HCT116 (cell line): ENCODE results near the gene CCDC40. TPM values are rescaled to one million over a fixed set of nuclear protein-coding genes. Genes with fewer than 3 reads are reported as not detected.

Experiments used
- ATAC-seq: fragments of 200-7000 bp; cut with Tn5 transposase; 2 replicates; pipeline ENCODE4 v1.9.1; 2020; ENCODE audit warnings: mild to moderate bottlenecking, moderate library complexity
- BruUV-seq: library from RNA; stranded (reverse); fragments of 400-500 nt; replicated peaks from 2 replicates; lab custom pipeline; 2021; lab: Mats Ljungman, UMichigan
- CTCF ChIA-PET: fragments of 300-600 bp; sonication (Branson Sonifier 250); formaldehyde crosslinking; loops from one replicate; lab custom pipeline; 2021; ENCODE audit warnings: antibody characterized with exemption; lab: Charles Lee
- POLR2A ChIA-PET: fragments of 300-600, 350-600 bp; sonication (Branson Sonifier 250); formaldehyde crosslinking; loops from one replicate; lab custom pipeline; 2021; ENCODE audit warnings: antibody characterized with exemption; lab: Charles Lee
- RAD21 ChIA-PET, 2 experiments: fragments of 300-600 bp; sonication (Branson Sonifier 250); formaldehyde crosslinking; loops; one replicate each; lab custom pipeline; 2023; ENCODE audit warnings: low total read pairs in 2 of 2; ENCODE audit not compliant: uncharacterized antibody in 2 of 2, unreplicated experiment in 2 of 2, low non-redundant PET in 1 of 2; lab: Charles Lee
- DNase-seq: peaks from one replicate; pipeline ENCODE4 v3.0.0-alpha.2; 2010; ENCODE audit warnings: low read depth, low spot score
- H2AFZ ChIP-seq: fragments of 200-600 bp; shearing (Covaris generic), sonication (generic); 2 replicates; pipeline ENCODE4 v1.6.1; 2017; ENCODE audit warnings: low read depth, mixed run types, mixed read lengths, antibody characterized with exemption, low read length; ENCODE audit not compliant: poor library complexity, severe bottlenecking
- H3K27ac ChIP-seq: 2 replicates; pipeline ENCODE4 v1.5.1; 2012; ENCODE audit warnings: low read depth, low read length
- H3K27me3 ChIP-seq: fragments of 200-600 bp; sonication (generic); 2 replicates; pipeline ENCODE4 v1.6.1; 2016; ENCODE audit warnings: mixed run types, low read length, mixed read lengths; ENCODE audit not compliant: insufficient read depth
- H3K36me3 ChIP-seq, 2 experiments: fragments of 200-500 bp in 1 of 2; fragments of 200-600 bp in 1 of 2; sonication (Bioruptor generic) in 1 of 2; sonication (generic) in 1 of 2; 2 replicates each; pipeline versions ENCODE4 v1.5.1 to v1.6.1; 2014 to 2016; ENCODE audit warnings: low read length in 2 of 2, inconsistent platforms in 1 of 2, mixed read lengths in 1 of 2, mixed run types in 1 of 2; ENCODE audit not compliant: insufficient read depth in 2 of 2, control insufficient read depth in 1 of 2
- H3K4me1 ChIP-seq, 2 experiments: fragments of 200-600 bp in 1 of 2; sonication (generic) in 1 of 2; 2 replicates each; pipeline versions ENCODE4 v1.5.1 to v1.6.1; 2012 to 2017; ENCODE audit warnings: low read length in 2 of 2, inconsistent platforms in 1 of 2, mild to moderate bottlenecking in 1 of 2, mixed read lengths in 1 of 2, mixed run types in 1 of 2, moderate library complexity in 1 of 2; ENCODE audit not compliant: insufficient read depth in 2 of 2, control insufficient read depth in 1 of 2
- H3K4me2 ChIP-seq: fragments of 200-600 bp; sonication (generic); 2 replicates; pipeline ENCODE4 v1.6.1; 2017; ENCODE audit warnings: mixed run types, low read length, mixed read lengths
- H3K4me3 ChIP-seq, 2 experiments: fragments of 200-600 bp in 1 of 2; sonication (generic) in 1 of 2; replicated peaks in 1 of 2; 2 replicates each; pipeline ENCODE4 v1.5.1; 2011 to 2016; ENCODE audit warnings: low read length in 2 of 2, control low read depth in 1 of 2, low read depth in 1 of 2, mild to moderate bottlenecking in 1 of 2, mixed read lengths in 1 of 2, mixed run types in 1 of 2
- H3K79me2 ChIP-seq: fragments of 200-600 bp; sonication (generic); 2 replicates; pipeline ENCODE4 v1.6.1; 2017; ENCODE audit warnings: mild to moderate bottlenecking, mixed run types, low read length, moderate library complexity, mixed read lengths; ENCODE audit not compliant: insufficient read depth
- H3K9ac ChIP-seq: fragments of 200-600 bp; sonication (generic); 2 replicates; pipeline ENCODE4 v1.6.1; 2016; ENCODE audit warnings: low read length, mixed read lengths
- H3K9me2 ChIP-seq: fragments of 200-600 bp; sonication (generic), shearing (Covaris generic); 2 replicates; pipeline ENCODE4 v1.6.1; 2017; ENCODE audit warnings: mixed run types, mild to moderate bottlenecking, moderate library complexity; ENCODE audit not compliant: insufficient read depth
- H3K9me3 ChIP-seq, 2 experiments: fragments of 200-500 bp in 1 of 2; fragments of 200-600 bp in 1 of 2; sonication (Bioruptor generic) in 1 of 2; sonication (generic) in 1 of 2; 2 replicates each; pipeline ENCODE4 v1.6.1; 2014 to 2017; ENCODE audit warnings: low read length in 2 of 2, mixed read lengths in 2 of 2, inconsistent platforms in 1 of 2, low read depth in 1 of 2, mild to moderate bottlenecking in 1 of 2, mixed run types in 1 of 2, moderate library complexity in 1 of 2; ENCODE audit not compliant: control insufficient read depth in 1 of 2, insufficient read depth in 1 of 2
- H4K20me1 ChIP-seq: fragments of 200-600 bp; sonication (generic), shearing (Covaris generic); 2 replicates; pipeline ENCODE4 v1.6.1; 2017; ENCODE audit warnings: mixed run types, mild to moderate bottlenecking, moderate library complexity; ENCODE audit not compliant: insufficient read depth
- CTCF ChIP-seq, 3 experiments: fragments of 200-600 bp in 1 of 3; sonication (generic) in 1 of 3; IDR thresholded peaks in 2 of 3; conservative IDR thresholded peaks in 1 of 3; 2 replicates each; pipeline ENCODE4 v1.5.1; 2012 to 2017; ENCODE audit warnings: low read depth in 2 of 3, low read length in 2 of 3, antibody characterized with exemption in 1 of 3, borderline replicate concordance in 1 of 3, control low read depth in 1 of 3, mild to moderate bottlenecking in 1 of 3, mixed read lengths in 1 of 3, mixed run types in 1 of 3, moderate library complexity in 1 of 3; ENCODE audit not compliant: insufficient read depth in 1 of 3
- RAD21 ChIP-seq: IDR thresholded peaks from 2 replicates; pipeline ENCODE4 v1.6.1; 2012; ENCODE audit warnings: low read depth, mild to moderate bottlenecking
- REST ChIP-seq: IDR thresholded peaks from 2 replicates; pipeline ENCODE4 v1.6.1; 2012; ENCODE audit warnings: low read depth
- TCF7L2 ChIP-seq: IDR thresholded peaks from 2 replicates; pipeline ENCODE4 v1.7.0; 2011; ENCODE audit warnings: borderline replicate concordance, inconsistent platforms; ENCODE audit not compliant: insufficient read depth, insufficient read length; ENCODE audit errors: extremely low read depth
- YY1 ChIP-seq: IDR thresholded peaks from 2 replicates; pipeline ENCODE4 v1.6.1; 2011; ENCODE audit warnings: low read length, low read depth, moderate library complexity, mild to moderate bottlenecking; ENCODE audit not compliant: insufficient replicate concordance; ENCODE audit errors: extremely low read depth
- ZFX ChIP-seq: fragments of 450-650 bp; IDR thresholded peaks from 2 replicates; pipeline ENCODE4 v1.6.1; 2017
- intact Hi-C: fragments of 100-400 bp; cut with micrococcal nuclease; formaldehyde crosslinking; loops from 2 replicates; pipeline ENCODE4 v1.10.0; 2022
- total RNA-seq: library from RNA; stranded (reverse); gene quantifications from one replicate; pipeline ENCODE4 v1.2.1, GENCODE V29; 2021; ENCODE audit not compliant: unreplicated experiment

The CCDC40 gene
- total RNA-seq, 1 experiment from 2014 or later = 10.3 TPM

DNA sequence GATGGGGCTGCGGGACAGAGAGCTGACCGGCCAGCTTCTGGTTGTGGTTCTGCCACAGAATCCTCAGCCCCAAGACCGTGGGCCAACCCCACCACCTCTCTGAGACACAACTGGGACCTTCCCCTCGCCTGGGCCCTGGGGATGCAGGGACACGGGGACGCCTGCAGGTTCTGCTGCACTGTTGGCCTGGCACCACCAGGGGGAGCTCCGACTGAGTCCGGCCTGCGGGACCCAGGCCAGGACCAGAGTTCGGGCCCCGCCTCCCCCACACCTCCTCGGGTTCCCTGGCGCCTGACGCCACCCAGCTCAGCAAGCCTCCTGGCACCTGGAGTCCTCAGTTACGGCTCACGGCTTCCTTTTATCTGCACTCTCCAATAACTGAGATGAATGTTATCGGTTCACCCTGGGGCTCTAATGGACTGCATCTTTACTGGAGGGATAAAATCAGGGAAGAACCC lies 28.0 kb upstream of the CCDC40 start:
- intact Hi-C loops = loop anchor here (2.0 to 5.0 kb wide), 3 partner anchors 244 to 974 kb away; no protein-coding TSS in a partner anchor
- POLR2A ChIA-PET = interaction anchor here (1.4 kb wide), 1 partner anchor 198 kb away, joined by 3 read pairs; no protein-coding TSS in a partner anchor
- H3K27me3 ChIP-seq = no peaks in the 10 kb centered on the region
- peak overlapping the region; percentile 30 for H3K9ac ChIP-seq
- H2AFZ ChIP-seq = no peak overlapping the region
- RAD21 ChIA-PET = interaction anchor here in 1 of 2 experiments (0.9 to 1.2 kb wide), 2 partner anchors 74 to 93 kb away, joined by 3 to 4 read pairs; partner anchors contain the start of gene GAA
- DNase-seq (peak; percentile 61), ATAC-seq (peak; percentile 94)
- H3K27ac ChIP-seq = peak overlapping the region; percentile 23; the same call in 1 of the 2 replicates
- no peaks in the 10 kb centered on the region for H3K79me2 ChIP-seq
- BruUV-seq = no TSS peak
- peak overlapping the region; percentile 56 for H3K4me2 ChIP-seq
- TF ChIP-seq ZFX (no peak), RAD21 (peak; percentile 81), YY1 (peak; percentile 47), TCF7L2 (peak; percentile 78), REST (no peak), CTCF (IDR thresholded peaks at IDR 0.05 in 2 of 3, conservative IDR thresholded peaks at IDR 0.05 in 1 of 3; ENCODE audit: borderline replicate concordance in 1 of 3, insufficient read depth in 1 of 3, low read depth in 2 of 3, low read length in 2 of 3) (peak; percentile 89 to 100 (median 100))
- H4K20me1 ChIP-seq = no peaks in the 10 kb centered on the region
- no peak overlapping the region for H3K4me3 ChIP-seq
- peaks cover 17 to 22% of the 10 kb centered on the region in 2 experiments for H3K4me1 ChIP-seq
- H3K9me2 ChIP-seq = no peaks in the 10 kb centered on the region
- no peaks in the 10 kb centered on the region; a peak in 1 of 4 replicates for H3K36me3 ChIP-seq
- no peaks in the 10 kb centered on the region for H3K9me3 ChIP-seq
- CTCF ChIA-PET = interaction anchor here (0.6 to 5.2 kb wide), 40 partner anchors 8 to 980 kb away, joined by 3 to 37 read pairs (median 4); partner anchors contain the start of genes CBX4, CBX8, ENDOV and GAA
